Brain microvascular endothelial cell (primary cell): Measurements from ENCODE around the gene LDLRAD2.

Source experiments
- DNase-seq: peaks from one replicate; pipeline ENCODE4 v3.0.0-alpha.2; 2020
- H3K27ac ChIP-seq: fragments of 250-450 bp; sonication (Bioruptor Pico); 2 replicates; pipeline ENCODE4 v1.5.1; 2020; ENCODE audit warnings: mild to moderate bottlenecking, moderate library complexity
- H3K27me3 ChIP-seq: fragments of 250-450 bp; sonication (Bioruptor Pico); replicated peaks from 2 replicates; pipeline ENCODE4 v1.5.1; 2020; ENCODE audit warnings: mild to moderate bottlenecking
- H3K36me3 ChIP-seq: fragments of 250-450 bp; sonication (Bioruptor Pico); replicated peaks from 2 replicates; pipeline ENCODE4 v1.5.1; 2020; ENCODE audit warnings: mild to moderate bottlenecking
- H3K4me3 ChIP-seq: 2 replicates; pipeline ENCODE4 v1.5.1; 2011; ENCODE audit warnings: low read depth, mild to moderate bottlenecking, control low read depth, low read length, moderate library complexity
- CTCF ChIP-seq: IDR thresholded peaks from 2 replicates; pipeline ENCODE4 v1.5.1; 2011; ENCODE audit warnings: low read depth, mild to moderate bottlenecking, moderate library complexity, low read length, control low read depth, inconsistent platforms; ENCODE audit errors: missing control alignments
- in situ Hi-C: cut with HindIII; loops from 2 replicates; pipeline ENCODE4 v1.10.0; 2017; ENCODE audit warnings: low sequenced_read_pairs, low pct_ligation_motif_present

LDLRAD2 gene

GRCh38 chr1:21871943-21872342, 59.9 kb downstream of the LDLRAD2 start:
- in situ Hi-C loops = no loop called here
- no peak for TF ChIP-seq CTCF
- no peak for DNase-seq
- H3K36me3 ChIP-seq = peaks cover 48% of the 10 kb centered on the region
- H3K4me3 ChIP-seq = no peak overlapping the region
- H3K27ac ChIP-seq = no peak overlapping the region
- H3K27me3 ChIP-seq = no peaks in the 10 kb centered on the region

- no peak overlapping the region for H3K27ac ChIP-seq
- H3K4me3 ChIP-seq = no peak overlapping the region
- in situ Hi-C loops = no loop called here
These were observed 60.5 kb downstream of the LDLRAD2 start for GRCh38 chr1:21872445-21873079.

GRCh38 chr1:21873174-21873573, 61.1 kb downstream of the LDLRAD2 start:
- H3K4me3 ChIP-seq = no peak overlapping the region
- no peak for DNase-seq
- TF ChIP-seq CTCF = no peak
- H3K27ac ChIP-seq = no peak overlapping the region
- in situ Hi-C loops = no loop called here
- H3K36me3 ChIP-seq = peaks cover 53% of the 10 kb centered on the region
- no peaks in the 10 kb centered on the region for H3K27me3 ChIP-seq

More at GRCh38 chr1:21872445-21873079, 60.5 kb downstream of the LDLRAD2 start:
- H3K36me3 ChIP-seq = peaks cover 49% of the 10 kb centered on the region
- no peaks in the 10 kb centered on the region for H3K27me3 ChIP-seq
- no peak for DNase-seq
- TF ChIP-seq CTCF = no peak

GRCh38 chr1:21873761-21874160, 61.7 kb downstream of the LDLRAD2 start:
- no peak overlapping the region for H3K27ac ChIP-seq
- H3K4me3 ChIP-seq = no peak overlapping the region
- H3K27me3 ChIP-seq = no peaks in the 10 kb centered on the region
- no peak for DNase-seq
- in situ Hi-C loops = no loop called here
- peaks cover 59% of the 10 kb centered on the region for H3K36me3 ChIP-seq
- TF ChIP-seq CTCF = no peak

GRCh38 chr1:21874328-21874727, 62.3 kb downstream of the LDLRAD2 start:
- no peak for TF ChIP-seq CTCF
- in situ Hi-C loops = no loop called here
- H3K27me3 ChIP-seq = no peaks in the 10 kb centered on the region
- no peak overlapping the region for H3K4me3 ChIP-seq
- no peak for DNase-seq
- H3K27ac ChIP-seq = no peak overlapping the region
- peaks cover 65% of the 10 kb centered on the region for H3K36me3 ChIP-seq
